ENCODE measurements around the gene ZGRF1. TPM values are rescaled to one million over a fixed set of nuclear protein-coding genes. Genes with fewer than 3 reads are reported as not detected.
"Not testable (repeated sequence)": the region's sequence is repeated elsewhere in the genome, so short reads cannot be mapped to it uniquely, and the experiment has no call there.

The ZGRF1 gene
- total RNA-seq, 1 donor from 2014 or later, result 4.4 TPM

GRCh38 chr4:112633477-112634235, 3.1 kb downstream of the ZGRF1 start:
- no peak for DNase-seq (ENCODE audit: low read depth)
- TF ChIP-seq CTCF (IDR thresholded peaks at IDR 0.05; ENCODE audit: insufficient read depth, low read length, poor library complexity, severe bottlenecking), result peak; percentile 54
- Histone ChIP-seq H3K27me3 (ENCODE audit: control insufficient read depth, insufficient read depth, low read length) (no peaks in the 10 kb centered on the region), H3K4me3 (ENCODE audit: low read depth, low read length) (no peak overlapping the region), H3K36me3 (ENCODE audit: control insufficient read depth, insufficient read depth, low read length) (no peaks in the 10 kb centered on the region)

GRCh38 chr4:112626228-112626627, 10.5 kb downstream of the ZGRF1 start:
- TF ChIP-seq CTCF (IDR thresholded peaks at IDR 0.05; ENCODE audit: insufficient read depth, low read length, poor library complexity, severe bottlenecking), result no peak
- H3K36me3 ChIP-seq (ENCODE audit: control insufficient read depth, insufficient read depth, low read length), result no peaks in the 10 kb centered on the region

GRCh38 chr4:112616984-112617383, 19.7 kb downstream of the ZGRF1 start:
- no peak for DNase-seq (ENCODE audit: low read depth)
- Histone ChIP-seq H3K4me3 (ENCODE audit: low read depth, low read length) (no peak overlapping the region), H3K27me3 (ENCODE audit: control insufficient read depth, insufficient read depth, low read length) (no peaks in the 10 kb centered on the region), H3K36me3 (ENCODE audit: control insufficient read depth, insufficient read depth, low read length) (no peaks in the 10 kb centered on the region)
- TF ChIP-seq CTCF (IDR thresholded peaks at IDR 0.05; ENCODE audit: insufficient read depth, low read length, poor library complexity, severe bottlenecking), result no peak

More at GRCh38 chr4:112626228-112626627, 10.5 kb downstream of the ZGRF1 start:
- Histone ChIP-seq H3K27me3 (ENCODE audit: control insufficient read depth, insufficient read depth, low read length) (no peaks in the 10 kb centered on the region), H3K4me3 (ENCODE audit: low read depth, low read length) (no peak overlapping the region)
- no peak for DNase-seq (ENCODE audit: low read depth)

- not testable (repeated sequence) for DNase-seq (ENCODE audit: low read depth); H3K27me3 ChIP-seq (ENCODE audit: control insufficient read depth, insufficient read depth, low read length); H3K4me3 ChIP-seq (ENCODE audit: low read depth, low read length); H3K36me3 ChIP-seq (ENCODE audit: control insufficient read depth, insufficient read depth, low read length)
These were observed 23.9 kb downstream of the ZGRF1 start for GRCh38 chr4:112612814-112613213.

- H3K4me3 ChIP-seq (ENCODE audit: low read depth, low read length), result no peak overlapping the region
- peak; percentile 71 for TF ChIP-seq CTCF (IDR thresholded peaks at IDR 0.05; ENCODE audit: insufficient read depth, low read length, poor library complexity, severe bottlenecking)
- H3K27me3 ChIP-seq (ENCODE audit: control insufficient read depth, insufficient read depth, low read length), result no peaks in the 10 kb centered on the region
- no peaks in the 10 kb centered on the region for H3K36me3 ChIP-seq (ENCODE audit: control insufficient read depth, insufficient read depth, low read length)
- DNase-seq (ENCODE audit: low read depth), result peak; percentile 25
These were observed 32.1 kb downstream of the ZGRF1 start for GRCh38 chr4:112604589-112604988.

- no peak for TF ChIP-seq CTCF (IDR thresholded peaks at IDR 0.05; ENCODE audit: insufficient read depth, low read length, poor library complexity, severe bottlenecking)
- DNase-seq (ENCODE audit: low read depth), result no peak
- no peaks in the 10 kb centered on the region for H3K36me3 ChIP-seq (ENCODE audit: control insufficient read depth, insufficient read depth, low read length)
- no peak overlapping the region for H3K4me3 ChIP-seq (ENCODE audit: low read depth, low read length)
- H3K27me3 ChIP-seq (ENCODE audit: control insufficient read depth, insufficient read depth, low read length), result no peaks in the 10 kb centered on the region
These were observed 41.7 kb downstream of the ZGRF1 start for GRCh38 chr4:112594993-112595392.
